Measurements from ENCODE around the gene AP4E1. TPM values are rescaled to one million over a fixed set of nuclear protein-coding genes. Genes with fewer than 3 reads are reported as not detected.

Gene AP4E1
- total and polyA plus RNA-seq, 2 of the 8 experiments (the other 6 are each of a cell fraction or from before 2014, with no cell fraction given): 1.4 to 10.9 TPM

- H4K91ac ChIP-seq (replicated peaks; ENCODE audit: insufficient read length, low read length): no peak overlapping the region
Measured at GRCh38 chr15:51030649-51031316, 122.3 kb downstream of the AP4E1 start.

More at GRCh38 chr15:51030649-51031316, 122.3 kb downstream of the AP4E1 start:
- Histone ChIP-seq H3K4ac (replicated peaks; ENCODE audit: insufficient read length, low read depth, low read length) (no peak overlapping the region), H2AFZ (ENCODE audit: low read length) (no peak overlapping the region), H3K79me1 (ENCODE audit: low read depth, low read length) (no peaks in the 10 kb centered on the region), H3K4me2 (ENCODE audit: insufficient read depth in 1 of 2, low read depth in 2 of 2, low read length in 2 of 2) (no peak overlapping the region), H4K5ac (ENCODE audit: insufficient read length, low read depth, low read length) (no peak overlapping the region), H3K9me3 (ENCODE audit: insufficient read depth in 2 of 2, low read depth in 1 of 2, low read length in 1 of 2) (peaks cover 7 to 8% of the 10 kb centered on the region in 2 experiments; a peak in 2 of 4 replicates), H3K14ac (ENCODE audit: insufficient read length) (no peak overlapping the region), H3K4me3 (ENCODE audit: extremely low read depth in 1 of 4, insufficient read depth in 2 of 4, low read depth in 3 of 4, low read length in 4 of 4) (no peak overlapping the region), H4K8ac (ENCODE audit: extremely low read depth, insufficient read depth, low read length) (no peak overlapping the region; the same call in 1 of the 2 replicates), H4K20me1 (replicated peaks in 1 of 2; ENCODE audit: control insufficient read depth in 1 of 2, insufficient read depth in 2 of 2, low read length in 2 of 2) (no peaks in the 10 kb centered on the region), H2BK12ac (ENCODE audit: low read depth, low read length) (no peak overlapping the region), H3K9ac (replicated peaks in 1 of 4; ENCODE audit: extremely low read depth in 1 of 4, low read depth in 3 of 4, low read length in 3 of 4) (no peak overlapping the region), H2BK5ac (ENCODE audit: low read depth, low read length) (no peak overlapping the region), H3K4me1 (replicated peaks in 1 of 4; ENCODE audit: control insufficient read depth in 3 of 4, insufficient read depth in 4 of 4, low read length in 3 of 4) (no peaks in the 10 kb centered on the region), H3K27ac (ENCODE audit: low read depth, low read length) (no peak overlapping the region), H2BK120ac (replicated peaks; ENCODE audit: low read depth, low read length) (no peak overlapping the region), H3K23ac (ENCODE audit: insufficient read length) (no peak overlapping the region), H3K23me2 (ENCODE audit: low read depth, low read length) (no peaks in the 10 kb centered on the region), H2AK5ac (ENCODE audit: low read depth, low read length) (no peak overlapping the region), H3K36me3 (ENCODE audit: control insufficient read depth in 2 of 4, insufficient read depth in 4 of 4, low read length in 3 of 4) (no peaks in the 10 kb centered on the region), H3K18ac (ENCODE audit: extremely low read depth, low read length) (no peak overlapping the region), H3K79me2 (ENCODE audit: control insufficient read depth in 1 of 2, insufficient read depth in 2 of 2, low read length in 2 of 2) (no peaks in the 10 kb centered on the region), H3K56ac (replicated peaks; ENCODE audit: insufficient read length, low read depth, low read length) (no peak overlapping the region), H2BK20ac (ENCODE audit: low read length) (no peak overlapping the region), H3K27me3 (replicated peaks in 1 of 4; ENCODE audit: control insufficient read depth in 3 of 4, extremely low read depth in 1 of 4, insufficient read depth in 3 of 4, low read length in 3 of 4) (no peaks in the 10 kb centered on the region), H2BK15ac (ENCODE audit: low read length) (no peak overlapping the region)
- WGBS, 2 experiments (ENCODE audit: extremely low coverage in 1 of 2, insufficient coverage in 1 of 2, insufficient read length in 1 of 2, insufficient replicate concordance in 2 of 2, low coverage in 1 of 2, low lambda C conversion rate in 2 of 2, missing lambda C conversion rate in 1 of 2): 78% methylated on average over 6 of the region's 6 CpGs; no CpG with 5 or more reads in 1 of the 2 experiments
- DNase-seq (ENCODE audit: low read depth in 1 of 2, low spot score in 2 of 2) (no peak), FAIRE-seq (no peak)
- ChIA-PET CTCF (ENCODE audit: partially characterized antibody) (interaction anchor here (1.3 kb wide), 1 partner anchor 102 kb away, joined by 6 read pairs; no protein-coding TSS in a partner anchor), POLR2A (ENCODE audit: partially characterized antibody) (no interaction called here)
- TF ChIP-seq SIRT6 (IDR thresholded peaks at IDR 0.05; ENCODE audit: low read length): no peak
